Activated T-helper 1 cell treated with anti-CD3 and anti-CD28 coated beads, Interleukin-2, amount 50 U/mL, for 16 hours (primary cell): ENCODE results near the gene FBXO2.

Source experiments
- DNase-seq, 2 donors: peaks; one replicate each; pipeline ENCODE4 v3.0.0-alpha.2; 2020; ENCODE audit warnings: low read depth in 1 of 2, low spot score in 1 of 2

The FBXO2 gene

GRCh38 chr1:11654137-11654938 is at the start of gene FBXO2, which contains the start of gene FBXO44:
Gene FBXO2, minus strand, starts transcription at chr1:11654429. Its CDS starts 89 bp downstream, at chr1:11654340.
Gene FBXO44, plus strand, starts transcription at chr1:11654877. Its CDS starts 959 bp downstream, at chr1:11655836.
- peak; percentile 36 to 62 for DNase-seq

- DNase-seq: no peak
Observed at GRCh38 chr1:11703357-11704193, 49.3 kb upstream of the FBXO2 start.

GRCh38 chr1:11701981-11702803 is 48.0 kb upstream of the FBXO2 start:
- DNase-seq: no peak

GRCh38 chr1:11701551-11701961 is 47.3 kb upstream of the FBXO2 start:
- DNase-seq: no peak

GRCh38 chr1:11700601-11701467 is 46.6 kb upstream of the FBXO2 start:
- no peak for DNase-seq

- no peak for DNase-seq
Observed at GRCh38 chr1:11697893-11698210, 43.6 kb upstream of the FBXO2 start.

GRCh38 chr1:11697188-11697892 is 43.1 kb upstream of the FBXO2 start:
- DNase-seq: no peak

GRCh38 chr1:11695861-11696260 is 41.6 kb upstream of the FBXO2 start:
- no peak for DNase-seq

GRCh38 chr1:11693917-11694316 is 39.7 kb upstream of the FBXO2 start:
- DNase-seq: no peak

- DNase-seq: peak in 1 of 2 donors; percentile 11
Observed at GRCh38 chr1:11693024-11693590, 38.9 kb upstream of the FBXO2 start.

- no peak for DNase-seq
Observed at GRCh38 chr1:11691928-11692711, 37.9 kb upstream of the FBXO2 start.

GRCh38 chr1:11691302-11691914 is 37.2 kb upstream of the FBXO2 start, which contains the start of gene DRAXIN:
Gene DRAXIN, plus strand, starts transcription at chr1:11691710. Its CDS starts 14,549 bp downstream, at chr1:11706259.
- no peak for DNase-seq

GRCh38 chr1:11690397-11691301 is 36.4 kb upstream of the FBXO2 start:
- no peak for DNase-seq

GRCh38 chr1:11688506-11688905 is 34.3 kb upstream of the FBXO2 start:
- DNase-seq: no peak

GRCh38 chr1:11685210-11685752 is 31.1 kb upstream of the FBXO2 start:
- DNase-seq: no peak

- no peak for DNase-seq
Observed at GRCh38 chr1:11684070-11684469, 29.8 kb upstream of the FBXO2 start.

GRCh38 chr1:11682799-11683198 is 28.6 kb upstream of the FBXO2 start:
- DNase-seq: no peak
